ENCODE data around the gene SCAMP1.

The SCAMP1 gene

DNA sequence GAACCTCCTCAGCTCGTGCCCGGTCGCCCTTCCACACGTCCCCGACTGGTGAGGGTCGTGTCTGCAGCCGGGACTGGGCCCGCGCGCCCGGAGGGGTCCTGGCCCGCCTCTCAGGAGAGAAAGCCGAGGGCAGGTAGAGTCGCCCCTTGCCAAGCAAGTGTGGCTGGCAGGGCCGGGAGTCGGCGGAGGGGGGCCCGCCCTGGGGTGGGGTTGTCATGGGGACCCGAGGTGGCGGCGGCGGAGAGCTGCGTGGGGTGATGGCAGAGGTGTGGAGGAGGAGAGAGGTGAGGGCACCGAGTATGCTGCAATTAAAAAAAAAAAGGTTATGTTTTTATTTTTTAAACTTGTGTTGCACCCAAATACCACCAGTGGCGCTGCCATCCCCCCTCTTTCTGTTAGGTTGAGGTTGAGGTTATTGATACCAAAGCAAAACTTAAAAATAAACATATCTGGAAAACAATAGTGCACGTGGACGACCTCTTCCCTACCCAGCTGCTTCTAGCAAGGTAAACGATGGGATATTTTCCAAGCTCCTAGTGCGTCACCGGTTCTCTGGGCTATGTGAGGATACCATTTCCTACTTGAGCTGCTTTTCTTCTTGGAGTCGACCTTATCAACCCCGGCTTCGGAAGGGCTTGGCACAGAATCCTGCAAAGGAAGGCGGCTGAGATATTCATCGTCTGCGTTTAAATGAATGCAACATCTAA is 660 bp downstream of the SCAMP1 start (continued):
- TF ChIP-seq EGR2 (tag by site-specific recombination; IDR thresholded peaks at IDR 0.05; ENCODE audit: low read depth) (peak; percentile 71; the same call in 1 of the 2 replicates), PRDM10 (tag by site-specific recombination; IDR thresholded peaks at IDR 0.05) (peak; percentile 91), ZNF707 (tag by site-specific recombination; IDR thresholded peaks at IDR 0.05) (no peak), SCRT2 (tag by site-specific recombination; IDR thresholded peaks at IDR 0.05) (no peak), ZNF449 (tag by site-specific recombination; IDR thresholded peaks at IDR 0.05) (no peak), PBX3 (CRISPR knock-in tag; IDR thresholded peaks at IDR 0.05) (no peak), ZNF830 (tag by site-specific recombination; IDR thresholded peaks at IDR 0.05; ENCODE audit: low read depth) (no peak), ZBTB20 (tag by site-specific recombination; IDR thresholded peaks at IDR 0.05) (peak; percentile 17; the same call in 1 of the 2 replicates), ZNF600 (tag by site-specific recombination; IDR thresholded peaks at IDR 0.05) (peak; percentile 54), ZNF670 (tag by site-specific recombination; IDR thresholded peaks at IDR 0.05; ENCODE audit: low read depth) (no peak), ZNF362 (tag by site-specific recombination; IDR thresholded peaks at IDR 0.05) (0 out of 2 replicates have a peak, but pooled peaks have one; percentile 19), ZNF26 (tag by site-specific recombination; IDR thresholded peaks at IDR 0.05) (no peak), KLF7 (tag by site-specific recombination; IDR thresholded peaks at IDR 0.05; ENCODE audit: borderline replicate concordance) (0 out of 2 replicates have a peak, but pooled peaks have one; percentile 12), ZNF274 (IDR thresholded peaks at IDR 0.05; ENCODE audit: low read length) (no peak), ZNF274 (tag by site-specific recombination; IDR thresholded peaks at IDR 0.05; ENCODE audit: borderline replicate concordance) (no peak), ZNF140 (tag by site-specific recombination; IDR thresholded peaks at IDR 0.05) (no peak), ZNF777 (tag by site-specific recombination; IDR thresholded peaks at IDR 0.05; ENCODE audit: borderline replicate concordance) (peak; percentile 9), ZNF530 (tag by site-specific recombination; IDR thresholded peaks at IDR 0.05; ENCODE audit: low read depth) (no peak)
- TF ChIP-seq, protein P1, sequence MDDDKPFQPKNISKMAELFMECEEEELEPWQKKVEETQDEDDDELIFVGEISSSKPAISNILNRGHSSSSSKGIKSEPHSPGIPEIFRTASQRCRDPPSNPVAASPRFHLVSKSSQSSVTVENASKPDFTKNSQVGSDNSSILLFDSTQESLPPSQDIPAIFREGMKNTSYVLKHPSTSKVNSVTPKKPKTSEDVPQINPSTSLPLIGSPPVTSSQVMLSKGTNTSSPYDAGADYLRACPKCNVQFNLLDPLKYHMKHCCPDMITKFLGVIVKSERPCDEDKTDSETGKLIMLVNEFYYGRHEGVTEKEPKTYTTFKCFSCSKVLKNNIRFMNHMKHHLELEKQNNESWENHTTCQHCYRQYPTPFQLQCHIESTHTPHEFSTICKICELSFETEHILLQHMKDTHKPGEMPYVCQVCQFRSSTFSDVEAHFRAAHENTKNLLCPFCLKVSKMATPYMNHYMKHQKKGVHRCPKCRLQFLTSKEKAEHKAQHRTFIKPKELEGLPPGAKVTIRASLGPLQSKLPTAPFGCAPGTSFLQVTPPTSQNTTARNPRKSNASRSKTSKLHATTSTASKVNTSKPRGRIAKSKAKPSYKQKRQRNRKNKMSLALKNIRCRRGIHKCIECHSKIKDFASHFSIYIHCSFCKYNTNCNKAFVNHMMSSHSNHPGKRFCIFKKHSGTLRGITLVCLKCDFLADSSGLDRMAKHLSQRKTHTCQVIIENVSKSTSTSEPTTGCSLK (tag by site-specific recombination; IDR thresholded peaks at IDR 0.05), result no peak
